ENCODE results near the gene ANKLE1. TPM values are rescaled to one million over a fixed set of nuclear protein-coding genes. Genes with fewer than 3 reads are reported as not detected.
A peak's percentile ranks its signal among the peaks of the same experiment; 100 is the strongest.

The ANKLE1 gene
- total RNA-seq, 1 experiment from 2014 or later: 16.5 TPM

- no peaks in the 10 kb centered on the region for H3K9me3 ChIP-seq (ENCODE audit: control insufficient read depth, low read depth, low read length)
- H3K9ac ChIP-seq (ENCODE audit: extremely low read depth, insufficient read length, low read length): no peak overlapping the region
- H3K14ac ChIP-seq (ENCODE audit: insufficient read depth, low read length): no peak overlapping the region
- H2AK5ac ChIP-seq (ENCODE audit: insufficient read length, low read length): no peak overlapping the region
- H3K27ac Mint-ChIP-seq: peak overlapping the region; percentile 7 to 41 (median 27); a peak in 4 of 7 replicates
- no CpG with 5 or more reads among the region's 12 CpGs for WGBS (ENCODE audit: extremely low coverage, insufficient read length, low lambda C conversion rate)
- H2BK20ac ChIP-seq (ENCODE audit: low read depth, low read length, poor library complexity, severe bottlenecking): no peak overlapping the region
- no peaks in the 10 kb centered on the region for H3K79me1 ChIP-seq (ENCODE audit: insufficient read depth, low read depth, low read length, poor library complexity, severe bottlenecking)
- H2AFZ ChIP-seq (ENCODE audit: low read length): no peak overlapping the region
- peak overlapping the region; percentile 27 for H3K4me2 ChIP-seq (ENCODE audit: insufficient read depth, insufficient read length, low read length)
- H4K20me1 ChIP-seq (ENCODE audit: control insufficient read depth, insufficient read depth, insufficient read length): no peaks in the 10 kb centered on the region
- H3K4me3 Mint-ChIP-seq: peak overlapping the region; percentile 1 to 97; a peak in 4 of 5 replicates
- no peak overlapping the region for H3T11ph ChIP-seq (ENCODE audit: low read length)
- TF ChIP-seq CTCF (conservative IDR thresholded peaks at IDR 0.05): no peak
- H3K4ac ChIP-seq (ENCODE audit: low read depth, low read length): no peak overlapping the region
- H3K23me2 ChIP-seq (ENCODE audit: insufficient read length, low read depth, low read length, poor library complexity, severe bottlenecking): peaks cover 6% of the 10 kb centered on the region
- no peak overlapping the region for H2BK120ac ChIP-seq (ENCODE audit: low read depth, low read length, poor library complexity, severe bottlenecking)
- no peak overlapping the region for H4K91ac ChIP-seq (ENCODE audit: insufficient read length, low read depth, low read length)
- peaks cover 3 to 12% (median 7%) of the 10 kb centered on the region in 3 experiments; a peak in 6 of 7 replicates for H3K36me3 Mint-ChIP-seq (ENCODE audit: insufficient read depth in 1 of 3, low read depth in 3 of 3)
- no peak for DNase-seq
- peaks cover 23 to 37% of the 10 kb centered on the region in 2 experiments for H3K4me1 Mint-ChIP-seq
- no peak overlapping the region for H2BK12ac ChIP-seq (ENCODE audit: insufficient read length, low read depth, low read length)
- H3K18ac ChIP-seq (ENCODE audit: insufficient read length, low read depth, low read length): no peak overlapping the region
- H3K56ac ChIP-seq (ENCODE audit: insufficient read length, low read depth, low read length): no peak overlapping the region
- no peak overlapping the region for H3K23ac ChIP-seq (ENCODE audit: insufficient read length, low read depth, low read length)
- H3K79me2 ChIP-seq (ENCODE audit: insufficient read depth, low read length): no peaks in the 10 kb centered on the region
- H2BK15ac ChIP-seq (ENCODE audit: low read depth, low read length): no peak overlapping the region
- no peak overlapping the region for H2BK5ac ChIP-seq (ENCODE audit: insufficient read length, low read length)
- H3K9me3 Mint-ChIP-seq: no peaks in the 10 kb centered on the region
- H4K8ac ChIP-seq (replicated peaks; ENCODE audit: insufficient read length, low read depth, low read length): no peak overlapping the region
- H3K27me3 ChIP-seq (ENCODE audit: insufficient read depth, low read length): no peaks in the 10 kb centered on the region
- no peak overlapping the region for H3K27ac ChIP-seq (ENCODE audit: insufficient read length, low read depth, low read length)
- no peaks in the 10 kb centered on the region; the same call in 1 of the 2 replicates for H3K27me3 Mint-ChIP-seq (ENCODE audit: low read depth)
- peaks cover 3% of the 10 kb centered on the region; the same call in 1 of the 2 replicates for H3K4me1 ChIP-seq (ENCODE audit: insufficient read depth, low read length)
- no peak overlapping the region for H4K5ac ChIP-seq (ENCODE audit: insufficient read length, low read depth, low read length)
These were observed 22.9 kb downstream of the ANKLE1 start for GRCh38 chr19:17304386-17305215.

All from H9 (cell line).